ENCODE measurements around the gene PRRG1. TPM values are rescaled to one million over a fixed set of nuclear protein-coding genes. Genes with fewer than 3 reads are reported as not detected.

Gene PRRG1
- total RNA-seq, 1 experiment from 2014 or later, result 10.5 TPM

- Mint-ChIP-seq H3K4me3 (ENCODE audit: unreplicated experiment) (no peak overlapping the region), H3K36me3 (ENCODE audit: insufficient read depth, unreplicated experiment) (no peaks in the 10 kb centered on the region), H3K9me3 (ENCODE audit: unreplicated experiment) (no peaks in the 10 kb centered on the region), H3K27me3 (ENCODE audit: insufficient read depth, unreplicated experiment) (peaks cover 60% of the 10 kb centered on the region), H3K4me1 (ENCODE audit: insufficient read depth, unreplicated experiment) (no peaks in the 10 kb centered on the region), H3K27ac (ENCODE audit: low read depth, unreplicated experiment) (no peak overlapping the region)
- POLR2A ChIA-PET, result no interaction called here
- CTCF ChIA-PET, result no interaction called here
- BruUV-seq (replicated peaks), result no TSS peak
- TF ChIP-seq CTCF (IDR thresholded peaks at IDR 0.05; ENCODE audit: unreplicated experiment), result no peak
- intact Hi-C loops (cut with micrococcal nuclease), result no loop called here
- no peak for DNase-seq (ENCODE audit: unreplicated experiment)
These were observed 33.5 kb upstream of the PRRG1 start for GRCh38 chrX:37315511-37316248.

GRCh38 chrX:37320541-37321203 lies 28.5 kb upstream of the PRRG1 start:
- POLR2A ChIA-PET, result no interaction called here
- H3K4me3 Mint-ChIP-seq (ENCODE audit: unreplicated experiment), result no peak overlapping the region
- no peak for DNase-seq (ENCODE audit: unreplicated experiment)
- peaks cover 65% of the 10 kb centered on the region for H3K27me3 Mint-ChIP-seq (ENCODE audit: insufficient read depth, unreplicated experiment)
- H3K36me3 Mint-ChIP-seq (ENCODE audit: insufficient read depth, unreplicated experiment), result no peaks in the 10 kb centered on the region
- intact Hi-C loops (cut with micrococcal nuclease), result no loop called here
- no peaks in the 10 kb centered on the region for H3K4me1 Mint-ChIP-seq (ENCODE audit: insufficient read depth, unreplicated experiment)
- no peak for TF ChIP-seq CTCF (IDR thresholded peaks at IDR 0.05; ENCODE audit: unreplicated experiment)
- BruUV-seq (replicated peaks), result no TSS peak
- CTCF ChIA-PET, result no interaction called here
- H3K27ac Mint-ChIP-seq (ENCODE audit: low read depth, unreplicated experiment), result no peak overlapping the region
- H3K9me3 Mint-ChIP-seq (ENCODE audit: unreplicated experiment), result no peaks in the 10 kb centered on the region

GRCh38 chrX:37330642-37331041 lies 18.5 kb upstream of the PRRG1 start:
- Mint-ChIP-seq H3K9me3 (ENCODE audit: unreplicated experiment) (no peaks in the 10 kb centered on the region), H3K4me3 (ENCODE audit: unreplicated experiment) (no peak overlapping the region), H3K4me1 (ENCODE audit: insufficient read depth, unreplicated experiment) (no peaks in the 10 kb centered on the region), H3K36me3 (ENCODE audit: insufficient read depth, unreplicated experiment) (no peaks in the 10 kb centered on the region), H3K27ac (ENCODE audit: low read depth, unreplicated experiment) (no peak overlapping the region), H3K27me3 (ENCODE audit: insufficient read depth, unreplicated experiment) (peaks cover 36% of the 10 kb centered on the region)
- no peak for DNase-seq (ENCODE audit: unreplicated experiment)
- ChIA-PET CTCF (no interaction called here), POLR2A (no interaction called here)
- intact Hi-C loops (cut with micrococcal nuclease), result no loop called here
- no TSS peak for BruUV-seq (replicated peaks)
- no peak for TF ChIP-seq CTCF (IDR thresholded peaks at IDR 0.05; ENCODE audit: unreplicated experiment)

- TF ChIP-seq CTCF (IDR thresholded peaks at IDR 0.05; ENCODE audit: unreplicated experiment), result no peak
- POLR2A ChIA-PET, result no interaction called here
- Mint-ChIP-seq H3K36me3 (ENCODE audit: insufficient read depth, unreplicated experiment) (no peaks in the 10 kb centered on the region), H3K27ac (ENCODE audit: low read depth, unreplicated experiment) (no peak overlapping the region), H3K9me3 (ENCODE audit: unreplicated experiment) (no peaks in the 10 kb centered on the region), H3K27me3 (ENCODE audit: insufficient read depth, unreplicated experiment) (peaks cover 26% of the 10 kb centered on the region), H3K4me3 (ENCODE audit: unreplicated experiment) (no peak overlapping the region), H3K4me1 (ENCODE audit: insufficient read depth, unreplicated experiment) (no peaks in the 10 kb centered on the region)
- no peak for DNase-seq (ENCODE audit: unreplicated experiment)
- intact Hi-C loops (cut with micrococcal nuclease), result no loop called here
- CTCF ChIA-PET, result no interaction called here
- BruUV-seq (replicated peaks), result no TSS peak
These were observed 17.6 kb upstream of the PRRG1 start for GRCh38 chrX:37331546-37331945.

Data from MCF 10A (cell line).